ENCODE data around the gene PCNX4. TPM values are rescaled to one million over a fixed set of nuclear protein-coding genes. Genes with fewer than 3 reads are reported as not detected.

The PCNX4 gene
- total and polyA plus RNA-seq, 4 donors: 14.3 to 104 (median 34.3) TPM

DNA sequence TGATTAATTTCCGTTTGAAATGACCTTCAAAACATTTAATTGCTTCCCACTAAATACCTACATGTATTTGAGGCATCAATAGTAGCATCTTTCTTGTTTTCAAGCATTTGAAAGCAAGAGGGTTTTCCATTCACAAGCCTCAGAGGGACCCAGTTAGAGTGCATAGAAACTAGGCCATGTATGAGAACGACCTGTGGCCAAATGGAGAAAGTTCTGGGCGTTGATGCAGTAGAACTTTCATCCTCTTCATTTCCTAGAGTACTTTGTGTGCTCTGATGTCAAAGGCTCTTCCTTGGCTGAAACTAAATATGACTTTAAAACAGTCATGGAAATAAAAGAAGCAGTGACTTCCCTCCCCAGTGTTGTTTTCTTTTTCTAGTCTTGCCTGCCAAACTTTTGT is 74.4 kb downstream of the PCNX4 start:
- Histone ChIP-seq H3K27ac (ENCODE audit: low read depth in 1 of 2, low read length in 1 of 2) (no peak overlapping the region), H3K9me3 (ENCODE audit: control insufficient read depth in 4 of 4, insufficient read depth in 3 of 4, low read length in 3 of 4) (no peaks in the 10 kb centered on the region), H3K36me3 (ENCODE audit: control insufficient read depth in 4 of 4, insufficient read depth in 4 of 4, low read length in 4 of 4) (peaks cover 0 to 3% (median 2%) of the 10 kb centered on the region in 4 donors), H3K4me1 (ENCODE audit: control insufficient read depth in 5 of 5, insufficient read depth in 5 of 5, low read length in 5 of 5) (peaks cover 0 to 17% (median 3%) of the 10 kb centered on the region in 5 donors), H3K9ac (ENCODE audit: insufficient read depth in 1 of 2, low read length in 2 of 2) (peak overlapping the region in 1 of 2 donors; percentile 93), H3K27me3 (ENCODE audit: control insufficient read depth in 3 of 3, insufficient read depth in 3 of 3, low read length in 2 of 3) (peaks cover 0 to 4% (median 0%) of the 10 kb centered on the region in 3 donors), H3K4me3 (no peak overlapping the region)
- TF ChIP-seq, protein P1, sequence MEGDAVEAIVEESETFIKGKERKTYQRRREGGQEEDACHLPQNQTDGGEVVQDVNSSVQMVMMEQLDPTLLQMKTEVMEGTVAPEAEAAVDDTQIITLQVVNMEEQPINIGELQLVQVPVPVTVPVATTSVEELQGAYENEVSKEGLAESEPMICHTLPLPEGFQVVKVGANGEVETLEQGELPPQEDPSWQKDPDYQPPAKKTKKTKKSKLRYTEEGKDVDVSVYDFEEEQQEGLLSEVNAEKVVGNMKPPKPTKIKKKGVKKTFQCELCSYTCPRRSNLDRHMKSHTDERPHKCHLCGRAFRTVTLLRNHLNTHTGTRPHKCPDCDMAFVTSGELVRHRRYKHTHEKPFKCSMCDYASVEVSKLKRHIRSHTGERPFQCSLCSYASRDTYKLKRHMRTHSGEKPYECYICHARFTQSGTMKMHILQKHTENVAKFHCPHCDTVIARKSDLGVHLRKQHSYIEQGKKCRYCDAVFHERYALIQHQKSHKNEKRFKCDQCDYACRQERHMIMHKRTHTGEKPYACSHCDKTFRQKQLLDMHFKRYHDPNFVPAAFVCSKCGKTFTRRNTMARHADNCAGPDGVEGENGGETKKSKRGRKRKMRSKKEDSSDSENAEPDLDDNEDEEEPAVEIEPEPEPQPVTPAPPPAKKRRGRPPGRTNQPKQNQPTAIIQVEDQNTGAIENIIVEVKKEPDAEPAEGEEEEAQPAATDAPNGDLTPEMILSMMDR (IDR thresholded peaks at IDR 0.05; ENCODE audit: control extremely low read depth, extremely low read depth): no peak
- 72 to 73% methylated on average over 3 of the region's 3 CpGs for WGBS, 2 donors
- ATAC-seq (ENCODE audit: insufficient read depth, low FRiP score): no peak
- DNase-seq: no peak

DNA sequence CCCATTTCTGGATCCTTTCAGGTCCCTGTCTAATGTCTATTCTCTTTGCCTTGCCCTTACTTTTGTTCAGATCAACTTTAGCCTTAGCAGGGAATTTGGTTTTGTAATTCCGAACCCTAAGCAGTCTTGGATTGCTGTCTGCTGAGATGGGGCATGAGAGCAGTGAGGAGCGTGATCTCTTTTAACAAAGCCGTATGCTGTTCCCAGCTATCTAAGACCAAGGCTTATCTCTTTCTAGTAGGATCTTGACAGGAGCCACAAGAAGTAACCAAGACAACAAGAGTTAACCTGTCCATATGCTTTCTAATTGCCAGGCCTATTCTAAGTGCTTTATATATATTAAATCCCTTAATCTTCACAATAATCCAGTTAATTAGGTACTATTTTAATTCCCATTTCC is 78.0 kb downstream of the PCNX4 start:
- peaks cover 0 to 4% (median 0%) of the 10 kb centered on the region in 3 donors for H3K27me3 ChIP-seq (ENCODE audit: control insufficient read depth in 3 of 3, insufficient read depth in 3 of 3, low read length in 2 of 3)
- H3K9me3 ChIP-seq (ENCODE audit: control insufficient read depth in 4 of 4, insufficient read depth in 3 of 4, low read length in 3 of 4): no peaks in the 10 kb centered on the region
- no peak overlapping the region for H3K4me3 ChIP-seq
- H3K9ac ChIP-seq (ENCODE audit: insufficient read depth in 1 of 2, low read length in 2 of 2): no peak overlapping the region
- DNase-seq (no peak), ATAC-seq (ENCODE audit: insufficient read depth, low FRiP score) (no peak)
- H3K4me1 ChIP-seq (ENCODE audit: control insufficient read depth in 5 of 5, insufficient read depth in 5 of 5, low read length in 5 of 5): peaks cover 0 to 8% (median 0%) of the 10 kb centered on the region in 5 donors
- 96 to 99% methylated on average over 3 of the region's 3 CpGs for WGBS, 2 donors
- peaks cover 0 to 3% (median 0%) of the 10 kb centered on the region in 4 donors for H3K36me3 ChIP-seq (ENCODE audit: control insufficient read depth in 4 of 4, insufficient read depth in 4 of 4, low read length in 4 of 4)
- TF ChIP-seq, protein P1 (IDR thresholded peaks at IDR 0.05; ENCODE audit: control extremely low read depth, extremely low read depth): no peak
- H3K27ac ChIP-seq (ENCODE audit: low read depth in 1 of 2, low read length in 1 of 2): no peak overlapping the region

DNA sequence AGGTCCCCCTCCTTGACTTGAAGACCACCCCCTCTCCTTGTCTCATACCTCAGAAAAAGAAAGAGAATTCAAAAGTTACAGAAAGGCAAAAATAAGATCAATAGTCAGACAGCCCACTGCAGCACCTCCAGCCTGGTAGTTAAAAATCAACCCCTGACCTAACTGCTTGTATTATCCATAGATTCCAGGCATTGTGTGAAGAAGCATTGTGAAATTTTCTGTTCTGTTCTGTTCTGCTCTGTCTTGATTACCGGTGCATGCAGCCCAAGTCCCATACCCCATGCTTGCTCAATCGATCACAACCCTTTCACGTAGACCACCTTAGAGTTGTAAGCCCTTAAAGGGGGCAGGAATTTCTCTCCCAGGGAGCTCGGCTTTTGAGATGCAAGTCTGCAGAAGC is 79.2 kb downstream of the PCNX4 start:
- no peaks in the 10 kb centered on the region for H3K9me3 ChIP-seq (ENCODE audit: control insufficient read depth in 4 of 4, insufficient read depth in 3 of 4, low read length in 3 of 4)
- DNase-seq: no peak
- no peak for ATAC-seq (ENCODE audit: insufficient read depth, low FRiP score)
- no peak overlapping the region for H3K27ac ChIP-seq (ENCODE audit: low read depth in 1 of 2, low read length in 1 of 2)
- H3K4me3 ChIP-seq: no peak overlapping the region
- peaks cover 0 to 4% (median 0%) of the 10 kb centered on the region in 3 donors for H3K27me3 ChIP-seq (ENCODE audit: control insufficient read depth in 3 of 3, insufficient read depth in 3 of 3, low read length in 2 of 3)
- H3K36me3 ChIP-seq (ENCODE audit: control insufficient read depth in 4 of 4, insufficient read depth in 4 of 4, low read length in 4 of 4): no peaks in the 10 kb centered on the region
- peaks cover 0 to 3% (median 0%) of the 10 kb centered on the region in 5 donors for H3K4me1 ChIP-seq (ENCODE audit: control insufficient read depth in 5 of 5, insufficient read depth in 5 of 5, low read length in 5 of 5)
- TF ChIP-seq, protein P1 (IDR thresholded peaks at IDR 0.05; ENCODE audit: control extremely low read depth, extremely low read depth): no peak
- H3K9ac ChIP-seq (ENCODE audit: insufficient read depth in 1 of 2, low read length in 2 of 2): no peak overlapping the region
- WGBS, 2 donors: 95 to 96% methylated on average over 4 of the region's 4 CpGs

DNA sequence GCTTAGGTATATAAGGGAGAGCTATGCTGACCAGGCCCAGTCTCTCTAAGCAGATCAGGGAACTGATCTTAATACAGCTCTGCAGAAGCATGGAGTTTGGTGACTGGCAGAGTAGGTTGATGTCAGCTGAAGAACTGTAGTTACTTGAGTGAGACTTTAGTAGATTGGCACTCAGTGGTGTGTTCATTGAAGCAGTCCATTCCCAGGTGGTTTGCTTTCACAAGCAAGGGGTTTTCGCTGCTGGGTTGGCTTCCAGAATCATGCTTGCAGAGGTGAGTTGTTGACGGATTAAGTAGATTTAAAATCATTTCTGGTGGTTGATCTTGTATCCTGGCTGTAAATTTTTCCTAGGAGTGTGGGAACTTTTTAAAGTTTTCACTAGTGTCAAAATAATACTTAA is 80.0 kb downstream of the PCNX4 start:
- TF ChIP-seq, protein P1 (IDR thresholded peaks at IDR 0.05; ENCODE audit: control extremely low read depth, extremely low read depth): no peak
- no peaks in the 10 kb centered on the region for H3K36me3 ChIP-seq (ENCODE audit: control insufficient read depth in 4 of 4, insufficient read depth in 4 of 4, low read length in 4 of 4)
- H3K9ac ChIP-seq (ENCODE audit: insufficient read depth in 1 of 2, low read length in 2 of 2): no peak overlapping the region
- no peak overlapping the region for H3K4me3 ChIP-seq
- no peaks in the 10 kb centered on the region for H3K9me3 ChIP-seq (ENCODE audit: control insufficient read depth in 4 of 4, insufficient read depth in 3 of 4, low read length in 3 of 4)
- WGBS, 2 donors: 98 to 99% methylated on average over 2 of the region's 2 CpGs
- H3K4me1 ChIP-seq (ENCODE audit: control insufficient read depth in 5 of 5, insufficient read depth in 5 of 5, low read length in 5 of 5): no peaks in the 10 kb centered on the region
- DNase-seq (no peak), ATAC-seq (ENCODE audit: insufficient read depth, low FRiP score) (no peak)
- H3K27me3 ChIP-seq (ENCODE audit: control insufficient read depth in 3 of 3, insufficient read depth in 3 of 3, low read length in 2 of 3): peaks cover 0 to 4% (median 0%) of the 10 kb centered on the region in 3 donors
- H3K27ac ChIP-seq (ENCODE audit: low read depth in 1 of 2, low read length in 1 of 2): no peak overlapping the region

Measured in lung (tissue), 12 donors.